ENCODE measurements around the gene SELENOH. TPM values are rescaled to one million over a fixed set of nuclear protein-coding genes. Genes with fewer than 3 reads are reported as not detected.

Gene SELENOH
- total RNA-seq, 1 donor from 2014 or later, result 249 TPM

- Histone ChIP-seq H3K36me3 (ENCODE audit: control insufficient read depth, insufficient read depth, low read length) (peaks cover 2% of the 10 kb centered on the region), H3K4me3 (ENCODE audit: low read depth, low read length) (no peak overlapping the region), H3K27me3 (ENCODE audit: control insufficient read depth, insufficient read depth, low read length) (no peaks in the 10 kb centered on the region)
- DNase-seq (ENCODE audit: low read depth), result no peak
- TF ChIP-seq CTCF (IDR thresholded peaks at IDR 0.05; ENCODE audit: insufficient read depth, low read length, poor library complexity, severe bottlenecking), result no peak
Measured at GRCh38 chr11:57792870-57793269, 51.6 kb downstream of the SELENOH start.

Other genes starting within 250 kb of the SELENOH start
- gene SLC43A1, start 225.8 kb upstream of the SELENOH start, total RNA-seq, result 12.5 and 16.7 TPM in 2 replicates
- 49.6 and 66.4 TPM in 2 replicates for gene TIMM10, start 210.7 kb upstream of the SELENOH start, total RNA-seq
- not detected in 2 replicates for gene SMTNL1, start 203.9 kb upstream of the SELENOH start, total RNA-seq
- 44.0 and 47.1 TPM in 2 replicates for gene UBE2L6, start 173.8 kb upstream of the SELENOH start, total RNA-seq
- gene SERPING1, start 143.8 kb upstream of the SELENOH start, total RNA-seq, result 18.2 and 21.6 TPM in 2 replicates
- 1.4 TPM in 1 of 2 replicates, not detected in the other for gene YPEL4, start 91.6 kb upstream of the SELENOH start, total RNA-seq
- gene CLP1, start 83.7 kb upstream of the SELENOH start, total RNA-seq, result 17.7 and 20.7 TPM in 2 replicates
- gene ZDHHC5, start 73.4 kb upstream of the SELENOH start, total RNA-seq, result 62.4 and 69.2 TPM in 2 replicates
- gene MED19, start 29.3 kb upstream of the SELENOH start, total RNA-seq, result 26.8 and 27.6 TPM in 2 replicates
- gene TMX2, start 28.9 kb upstream of the SELENOH start, total RNA-seq, result 74.0 and 79.8 TPM in 2 replicates
- gene BTBD18, start 10.3 kb downstream of the SELENOH start, total RNA-seq, result not detected in 2 replicates
- 103 and 105 TPM in 2 replicates for gene CTNND1, start 20.3 kb downstream of the SELENOH start, total RNA-seq